NCI-H1436 (cell line): ENCODE results near the gene SMYD3.

ENCODE experiments used
- DNase-seq: peaks from one replicate; lab custom pipeline; 2025; lab: John Stamatoyannopoulos, UW

Gene SMYD3

DNA sequence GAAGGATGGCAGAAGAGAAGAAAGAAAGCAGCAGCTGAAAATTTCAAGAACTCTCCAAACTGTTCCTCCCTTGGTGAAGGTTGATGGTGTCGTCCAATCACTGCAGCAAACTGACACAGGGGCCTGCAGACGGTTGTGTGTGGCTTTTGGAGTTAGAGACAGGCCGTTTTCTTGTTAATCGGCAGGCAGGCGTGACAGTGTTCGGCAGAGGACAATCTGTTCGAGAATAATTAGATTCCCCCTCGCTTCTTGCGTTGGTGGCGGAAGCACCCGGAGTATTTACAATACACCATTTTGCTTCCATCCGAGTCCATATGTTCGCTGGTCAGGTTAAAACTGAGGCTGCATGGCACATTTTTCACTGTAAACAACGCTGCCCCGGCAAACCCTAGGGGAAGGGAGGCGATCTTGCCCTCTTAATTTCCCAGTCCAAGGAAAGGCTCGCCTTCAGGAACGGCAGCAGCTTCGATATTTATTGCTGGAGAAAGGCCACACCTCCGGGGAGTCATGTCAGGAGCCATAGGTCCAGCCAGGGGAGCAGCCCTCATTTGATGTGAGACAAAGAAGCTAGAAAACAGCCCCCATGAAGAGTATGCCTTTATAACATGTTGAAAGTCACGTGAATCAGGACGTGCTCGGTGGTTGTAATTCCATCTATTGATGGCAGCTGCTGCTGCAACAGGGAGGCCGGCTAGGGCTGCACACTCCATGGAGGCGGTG, 360.1 kb downstream of the SMYD3 start:
- no peak for DNase-seq

DNA sequence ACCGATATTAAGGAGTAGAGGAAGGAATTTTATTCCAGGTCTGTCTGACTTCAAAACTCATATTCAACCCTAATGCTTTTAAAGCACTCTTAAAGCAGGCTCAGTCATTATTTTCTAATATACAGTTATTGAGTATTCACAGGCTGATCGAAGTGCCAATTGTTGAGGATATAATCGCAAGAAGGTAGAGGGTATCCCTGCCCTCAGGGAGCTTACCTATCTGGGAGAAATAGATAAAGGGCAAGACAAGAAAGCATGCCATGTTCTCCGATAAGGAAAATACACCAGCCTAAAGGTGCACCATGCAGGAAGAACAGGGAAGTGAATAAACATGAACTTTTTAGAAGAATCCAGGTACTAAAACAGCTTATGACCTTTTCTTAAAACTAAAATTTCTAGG, 361.2 kb downstream of the SMYD3 start:
- DNase-seq = no peak

DNA sequence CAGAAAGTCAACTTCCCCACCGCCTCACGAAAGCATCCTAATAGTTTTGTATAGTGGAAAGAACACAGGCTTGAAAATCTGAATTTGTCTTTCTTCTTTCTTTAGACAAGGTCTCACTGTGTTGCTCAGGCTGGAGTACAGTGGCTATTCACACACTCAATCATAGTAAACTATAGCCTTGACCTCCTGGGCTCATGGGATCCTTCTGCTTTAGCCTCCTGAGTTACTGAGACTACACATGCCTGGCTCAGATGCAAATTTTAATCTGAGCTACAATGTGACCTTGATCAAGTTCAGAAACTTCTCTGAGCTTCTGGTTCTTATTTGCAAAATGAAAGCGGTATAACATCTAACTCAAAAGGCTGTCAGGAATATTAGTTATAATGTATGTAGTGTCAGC, 362.1 kb downstream of the SMYD3 start:
- no peak for DNase-seq

DNA sequence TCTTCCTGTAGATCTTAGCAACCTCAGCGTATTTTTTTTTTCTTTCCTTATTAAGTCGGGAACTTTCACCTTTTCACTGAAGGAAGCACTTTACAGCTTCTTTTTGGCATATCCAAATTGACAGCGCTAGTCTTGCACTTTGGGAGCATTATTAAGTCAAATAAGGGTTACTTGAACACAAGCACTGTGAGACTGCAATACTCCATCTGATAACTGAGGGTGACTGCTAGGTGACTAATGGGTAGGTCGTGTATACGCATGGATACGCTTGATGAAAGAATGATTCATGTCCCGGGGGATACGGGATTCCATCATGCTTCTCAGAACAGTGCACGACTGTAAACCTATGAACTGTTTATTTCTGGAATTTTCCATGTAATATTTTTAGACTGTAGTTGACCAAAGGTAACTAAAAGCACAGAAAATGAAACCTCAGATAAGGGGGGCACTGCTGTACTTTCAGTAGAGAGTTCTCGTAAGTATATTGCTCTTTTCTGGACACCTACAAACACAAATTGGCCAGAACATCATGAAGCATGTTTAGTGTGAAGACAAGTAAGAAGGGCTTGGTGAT, 364.7 kb downstream of the SMYD3 start:
- no peak for DNase-seq

DNA sequence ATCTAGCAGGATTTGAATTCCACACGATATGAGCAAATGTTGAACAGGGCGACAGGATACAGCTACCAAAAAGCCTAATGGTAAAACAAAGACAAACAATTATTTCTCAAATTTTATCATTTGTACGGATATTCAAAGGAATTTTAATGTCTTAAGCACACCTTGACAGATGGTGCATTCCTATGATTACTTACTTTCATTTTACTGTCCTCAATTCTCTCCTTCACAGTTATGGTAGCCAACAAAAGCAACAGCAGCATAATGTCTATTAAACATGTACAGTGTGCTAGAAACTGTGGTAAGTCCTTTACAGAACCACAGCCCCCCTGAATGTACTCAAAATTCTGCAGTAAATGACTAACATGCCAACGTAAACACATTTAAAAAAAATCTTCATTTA, 365.8 kb downstream of the SMYD3 start:
- no peak for DNase-seq

DNA sequence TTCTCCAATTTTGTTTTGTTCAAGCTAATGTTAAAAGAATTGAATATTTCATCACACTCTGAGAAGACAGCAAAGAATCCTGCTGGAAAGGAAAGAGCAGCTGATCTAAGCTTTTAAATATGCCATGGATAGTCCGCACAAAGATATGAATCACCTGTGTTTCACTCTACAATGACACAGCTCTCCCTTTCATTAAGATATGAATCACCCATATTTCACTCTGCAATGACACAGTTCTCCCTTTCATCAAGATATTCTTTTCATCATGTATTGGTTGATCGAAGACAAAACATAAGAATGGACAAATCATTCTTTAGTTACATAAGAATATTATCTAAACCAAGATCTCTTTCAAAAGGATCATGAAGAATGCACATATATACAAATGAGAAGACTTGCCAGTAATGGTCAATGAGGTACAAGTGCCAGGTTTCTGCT, 367.3 kb downstream of the SMYD3 start:
- no peak for DNase-seq

DNA sequence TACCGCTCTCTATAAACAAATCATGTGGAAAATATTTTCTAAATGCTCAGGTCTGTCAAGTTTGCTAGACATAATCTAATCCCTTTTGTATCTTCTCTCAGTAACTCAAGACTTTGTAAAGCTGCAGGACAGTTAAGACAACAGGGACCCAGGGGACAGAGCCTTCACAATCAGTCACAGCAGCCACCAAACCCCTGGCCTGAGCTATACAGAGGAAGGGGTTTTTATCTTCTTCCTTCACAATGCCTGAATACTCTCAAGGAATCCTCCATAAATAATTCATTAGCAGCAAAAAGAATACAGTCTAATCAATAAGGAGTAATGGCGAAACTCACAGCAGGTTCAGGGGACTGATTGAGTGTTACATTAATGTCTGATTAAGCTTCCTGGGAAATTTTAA, 368.3 kb downstream of the SMYD3 start:
- no peak for DNase-seq

DNA sequence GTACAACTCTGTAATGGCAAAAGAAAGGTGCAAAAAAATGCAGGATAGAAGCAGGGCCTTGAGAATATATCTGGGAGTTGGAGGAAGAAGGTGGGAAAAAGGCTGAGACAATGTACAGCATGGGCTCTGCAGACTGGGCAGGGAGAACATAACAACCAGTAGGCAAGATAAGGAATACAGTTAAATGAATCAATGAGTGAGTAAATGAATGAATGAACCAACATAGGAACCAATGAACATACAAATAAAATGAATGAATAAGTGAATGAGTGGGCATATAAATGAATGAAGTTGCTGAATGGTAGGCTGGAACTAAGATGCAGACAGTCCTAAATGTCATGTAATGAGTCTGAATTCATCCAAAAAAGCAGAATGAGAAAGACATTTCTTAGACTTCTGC, 370.6 kb downstream of the SMYD3 start:
- DNase-seq = no peak

DNA sequence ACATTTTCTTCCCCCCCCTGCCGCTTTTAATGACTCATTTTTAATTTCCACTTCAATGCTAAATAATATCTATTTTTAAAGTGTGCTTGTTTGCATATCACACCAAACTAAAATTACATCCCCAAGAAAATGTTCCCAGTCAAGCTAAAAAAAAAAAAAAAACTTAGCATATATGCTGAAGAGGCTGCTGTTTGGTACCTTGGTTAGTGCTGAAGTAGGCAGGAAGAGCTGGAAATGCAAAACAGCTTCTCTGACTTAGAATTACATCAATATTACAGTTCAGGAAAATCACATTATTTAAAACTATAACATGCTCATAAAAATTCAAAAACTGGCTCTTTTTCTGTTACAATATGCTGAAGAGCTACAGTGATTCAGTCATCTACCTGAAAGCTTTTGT, 372.3 kb downstream of the SMYD3 start:
- DNase-seq = no peak

DNA sequence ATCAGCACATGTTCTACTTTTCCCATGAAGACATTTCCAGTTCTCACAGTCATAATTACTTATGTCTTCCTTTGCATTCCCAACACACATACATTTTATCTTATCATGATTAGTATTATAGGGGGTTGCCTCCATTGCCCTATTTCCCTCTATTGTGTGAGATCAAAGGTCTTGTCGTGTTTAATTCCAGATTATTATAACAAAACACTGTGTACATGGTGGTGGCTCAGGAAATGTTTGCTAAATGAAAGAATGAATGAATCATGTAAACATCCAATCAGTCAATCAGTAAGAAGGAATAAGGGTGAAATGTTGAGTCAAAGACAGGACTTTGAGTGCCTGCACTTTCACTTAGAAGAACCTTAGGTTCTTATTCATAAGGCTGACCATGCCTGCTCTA, 376.0 kb downstream of the SMYD3 start:
- DNase-seq = no peak

DNA sequence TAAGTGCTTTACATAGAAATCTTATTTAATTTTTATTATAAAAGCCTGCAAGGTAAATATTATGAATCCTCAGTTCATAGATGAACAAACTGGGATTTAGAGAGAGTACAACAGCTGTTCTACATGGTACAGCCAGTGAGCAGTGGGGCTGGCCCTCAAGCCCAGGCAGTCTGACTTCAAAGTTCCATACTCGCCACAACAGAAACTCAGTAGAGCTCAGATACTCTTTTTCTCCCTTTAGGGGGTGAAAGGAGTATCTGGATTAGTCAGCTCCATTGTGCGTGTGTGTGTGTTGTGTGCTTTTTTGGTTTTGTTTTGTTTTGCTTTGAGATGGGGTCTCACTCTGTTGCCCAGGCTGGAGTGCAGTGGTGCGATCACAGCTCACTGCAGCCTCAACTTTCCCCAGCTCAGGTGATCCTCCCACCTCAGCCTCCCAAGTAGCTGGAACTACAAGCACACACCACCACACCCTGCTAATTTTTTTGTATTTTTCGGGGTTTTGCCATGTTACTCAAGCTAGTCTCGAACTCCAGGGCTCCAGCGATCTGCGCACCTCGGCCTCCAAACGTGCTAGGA, 378.5 kb downstream of the SMYD3 start:
- no peak for DNase-seq

DNA sequence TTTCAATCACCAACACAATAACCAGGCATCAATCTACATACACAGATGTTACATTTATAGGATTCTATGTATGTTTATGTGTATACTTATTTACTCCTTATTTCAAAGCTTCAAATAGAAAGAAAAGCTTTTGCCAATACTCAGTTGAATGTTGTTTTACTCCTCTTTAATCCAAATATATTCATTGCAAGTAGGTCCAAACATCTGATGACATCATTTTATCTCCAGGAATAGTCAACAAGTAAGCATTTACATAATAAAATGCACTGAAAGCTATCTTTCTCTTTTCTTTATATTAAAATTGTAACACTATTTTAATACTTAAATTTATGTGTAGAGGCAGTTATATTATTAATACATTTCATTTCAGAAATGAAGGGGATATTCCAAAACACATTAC, 380.5 kb downstream of the SMYD3 start:
- DNase-seq = no peak

DNA sequence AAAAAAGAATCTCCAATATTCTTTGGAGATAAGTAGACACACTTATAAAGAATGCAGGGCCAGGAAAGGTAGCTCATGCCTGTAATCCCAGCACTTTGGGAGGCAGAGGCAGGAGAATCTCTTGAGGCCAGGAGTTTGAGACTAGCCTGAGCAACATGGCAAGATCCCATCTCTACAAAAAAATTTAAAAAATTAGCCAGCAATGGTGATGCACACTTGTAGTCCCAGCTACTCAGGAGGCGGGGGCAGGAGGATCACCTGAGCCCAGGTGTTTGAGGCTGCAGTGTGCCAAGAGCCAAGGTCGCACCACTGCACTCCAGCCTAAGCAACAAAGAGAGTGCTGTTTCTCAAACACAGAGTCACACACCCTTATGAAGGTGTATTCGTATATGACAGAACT, 385.0 kb downstream of the SMYD3 start:
- no peak for DNase-seq

DNA sequence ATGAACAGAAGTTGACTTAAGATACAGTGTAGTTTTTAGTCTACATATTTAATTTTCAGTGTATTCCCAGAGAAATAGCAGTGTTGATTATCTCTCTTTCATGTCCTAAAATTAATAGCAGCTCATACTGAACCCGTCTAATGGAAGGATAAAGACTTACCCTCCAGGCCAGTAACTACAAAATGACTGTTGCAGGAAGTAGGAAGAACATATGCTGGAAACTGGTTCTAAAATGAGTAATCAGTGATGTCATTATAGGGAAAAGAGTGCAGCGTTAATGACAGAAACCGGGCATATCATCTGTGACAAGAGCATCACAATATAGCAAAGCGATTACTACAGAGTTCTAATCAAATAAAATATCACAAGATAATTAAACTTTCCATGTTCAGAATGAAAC, 385.5 kb downstream of the SMYD3 start:
- DNase-seq = no peak

DNA sequence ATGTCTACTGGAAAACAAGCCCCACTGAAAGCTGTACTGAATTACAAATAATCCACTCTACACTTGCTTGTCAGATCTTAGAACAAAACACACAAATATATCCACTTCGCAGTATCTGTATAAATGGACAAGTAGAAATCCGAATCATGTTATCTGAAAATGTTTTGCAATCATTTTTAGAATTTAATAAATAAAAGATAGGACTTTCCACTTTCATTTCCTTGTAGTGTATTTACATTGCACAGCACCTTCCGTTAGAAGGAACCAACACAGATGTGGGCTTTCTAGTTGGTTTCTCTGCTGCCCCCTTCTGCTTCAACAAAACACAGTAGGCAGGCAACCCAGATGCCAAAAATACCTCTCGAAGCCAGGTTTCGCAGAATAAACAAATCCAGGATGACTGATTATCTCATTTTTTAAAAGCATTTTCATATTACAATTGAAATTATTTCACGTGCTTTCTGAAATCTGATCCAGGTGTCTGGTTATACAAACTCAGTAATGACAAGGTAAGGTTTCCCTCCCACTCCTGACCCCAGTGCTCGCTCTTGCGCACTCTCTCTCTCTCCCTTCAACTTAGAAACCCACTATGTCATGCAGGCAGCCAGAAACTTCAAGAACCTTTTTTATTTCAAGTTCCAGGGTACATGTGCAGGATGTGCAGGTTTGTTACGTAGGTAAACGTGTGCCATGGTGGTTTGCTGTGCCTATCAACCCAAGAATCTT, 389.9 kb downstream of the SMYD3 start:
- DNase-seq = peak; percentile 60

DNA sequence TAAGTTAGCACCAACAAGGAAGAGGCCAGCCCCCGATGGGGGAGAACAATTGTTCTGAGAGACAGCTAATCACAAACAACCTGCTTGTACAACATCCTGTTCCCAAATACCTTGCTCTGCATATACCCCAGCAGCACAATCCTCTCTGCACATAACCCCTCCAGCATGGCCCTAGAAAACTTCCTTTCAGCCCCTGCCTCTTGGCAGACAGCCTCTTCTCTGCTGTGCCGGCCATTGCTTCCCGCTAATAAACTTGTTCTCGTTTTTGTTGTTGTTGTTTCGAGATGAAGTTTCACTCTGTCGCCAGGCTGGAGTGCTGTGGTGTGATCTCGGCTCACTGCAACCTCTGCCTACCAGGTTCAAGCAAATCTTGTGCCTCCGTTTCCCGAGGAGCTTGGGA, 392.7 kb downstream of the SMYD3 start:
- DNase-seq = no peak

DNA sequence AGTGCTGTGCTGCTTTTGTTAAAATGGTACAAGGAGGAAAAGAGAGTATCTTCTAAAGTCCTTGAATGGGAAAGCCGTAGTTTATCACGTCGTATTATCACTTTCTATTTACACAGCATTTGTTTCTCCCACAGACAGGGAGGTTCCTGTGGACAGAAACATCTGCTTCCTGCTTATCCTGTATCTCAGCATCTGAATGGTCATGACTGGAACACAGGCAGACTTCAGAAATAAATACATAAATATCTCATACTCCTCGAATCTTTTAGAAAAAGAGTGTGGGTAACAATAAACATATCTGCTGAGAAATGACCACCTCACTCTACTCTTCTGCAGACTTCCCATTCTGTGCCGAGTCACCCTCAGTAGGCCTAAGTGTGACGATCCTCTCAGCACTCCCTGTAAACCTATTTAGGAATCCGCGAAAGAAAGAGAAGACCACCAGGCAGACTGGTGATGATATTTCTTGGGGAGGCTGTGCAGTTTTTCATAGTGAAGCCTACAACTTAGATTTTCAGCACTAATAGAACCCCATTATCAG, 393.5 kb downstream of the SMYD3 start:
- DNase-seq = no peak

DNA sequence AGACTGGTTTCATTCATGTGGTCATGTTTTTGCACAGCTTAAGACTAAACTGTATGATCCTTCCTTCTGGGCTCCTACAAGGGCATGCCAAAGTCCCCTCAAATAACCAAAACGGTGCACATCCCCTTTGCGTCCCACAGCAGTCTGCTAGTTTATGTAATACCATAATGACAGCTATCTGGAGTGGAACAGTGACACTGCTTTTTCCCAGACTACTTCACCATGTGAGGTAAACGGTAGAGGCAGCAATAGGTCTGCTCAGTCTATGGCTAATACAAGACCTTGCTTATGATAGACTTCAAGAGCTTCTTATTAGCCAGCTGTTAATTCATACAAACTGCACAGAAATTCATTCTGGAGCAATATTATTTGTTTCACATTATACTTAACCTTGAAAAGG, 395.5 kb downstream of the SMYD3 start:
- DNase-seq = no peak

DNA sequence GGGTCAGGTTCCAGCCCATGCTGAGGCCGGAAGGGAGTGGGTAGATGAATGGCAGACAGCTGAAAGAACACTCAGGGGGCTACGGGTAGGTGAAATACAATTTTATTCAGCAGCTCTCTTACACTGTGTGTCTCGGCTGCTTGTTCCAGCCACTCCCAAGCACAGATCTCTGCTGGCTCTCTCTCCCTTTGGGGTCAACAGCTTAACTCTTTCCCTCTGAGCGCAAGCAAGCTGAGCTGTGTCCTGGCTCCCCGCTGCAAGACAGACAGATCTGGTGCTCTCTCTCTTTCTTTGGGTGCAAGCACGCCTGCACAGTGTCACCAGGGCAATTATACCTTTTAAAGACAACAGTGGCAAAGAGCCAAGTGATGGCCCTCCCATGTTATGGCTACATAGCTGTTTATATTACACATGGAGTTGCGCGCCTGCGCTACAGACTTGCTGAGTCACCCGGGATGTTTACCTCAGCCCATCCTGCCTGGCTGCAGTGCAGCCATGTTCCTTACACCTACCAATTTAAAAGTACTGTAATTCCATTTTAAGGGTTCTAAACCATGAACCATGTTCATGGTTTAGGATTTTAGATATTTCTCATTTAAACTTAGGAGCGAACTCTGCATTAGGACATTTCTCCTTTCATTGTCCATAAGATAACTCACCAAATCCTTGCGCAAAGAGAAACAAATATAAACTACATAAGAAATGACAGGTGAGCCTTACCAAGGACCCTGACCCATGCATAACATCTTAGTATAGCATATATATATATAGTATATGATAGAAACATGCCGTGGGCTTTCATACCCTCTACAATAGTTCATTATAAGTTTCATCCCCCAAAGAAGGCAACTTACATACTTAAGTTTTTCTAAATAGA, 396.5 kb downstream of the SMYD3 start:
- DNase-seq = no peak

DNA sequence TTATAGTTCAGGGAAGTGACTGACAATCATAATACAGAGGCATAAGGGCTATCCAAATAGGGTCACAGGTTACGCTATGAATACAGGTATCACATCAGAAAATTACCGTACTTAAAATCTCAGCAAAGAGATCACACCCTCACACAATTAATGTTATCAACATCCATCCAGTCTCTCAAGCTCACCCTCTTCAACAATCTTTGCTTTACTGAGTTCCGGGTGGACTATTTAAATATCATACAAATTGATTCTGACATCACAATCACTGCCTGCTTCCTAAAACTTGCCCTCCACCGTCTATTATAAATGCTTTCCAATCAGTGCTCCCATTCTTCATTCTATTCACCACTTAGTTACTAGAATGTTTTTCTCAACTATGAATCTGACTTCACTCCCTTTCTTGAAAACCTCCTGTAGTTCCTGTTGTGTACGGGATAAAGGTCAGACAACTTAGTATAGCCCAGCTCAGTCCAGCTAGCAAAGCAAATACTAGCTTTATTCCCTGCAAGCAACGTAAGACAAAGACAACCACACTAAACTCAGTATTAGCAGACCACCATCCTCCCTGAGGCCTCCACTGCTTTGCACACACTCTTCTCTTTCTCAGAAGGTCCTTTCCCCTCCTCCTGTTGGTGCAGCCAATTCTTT, 398.7 kb downstream of the SMYD3 start:
- no peak for DNase-seq

DNA sequence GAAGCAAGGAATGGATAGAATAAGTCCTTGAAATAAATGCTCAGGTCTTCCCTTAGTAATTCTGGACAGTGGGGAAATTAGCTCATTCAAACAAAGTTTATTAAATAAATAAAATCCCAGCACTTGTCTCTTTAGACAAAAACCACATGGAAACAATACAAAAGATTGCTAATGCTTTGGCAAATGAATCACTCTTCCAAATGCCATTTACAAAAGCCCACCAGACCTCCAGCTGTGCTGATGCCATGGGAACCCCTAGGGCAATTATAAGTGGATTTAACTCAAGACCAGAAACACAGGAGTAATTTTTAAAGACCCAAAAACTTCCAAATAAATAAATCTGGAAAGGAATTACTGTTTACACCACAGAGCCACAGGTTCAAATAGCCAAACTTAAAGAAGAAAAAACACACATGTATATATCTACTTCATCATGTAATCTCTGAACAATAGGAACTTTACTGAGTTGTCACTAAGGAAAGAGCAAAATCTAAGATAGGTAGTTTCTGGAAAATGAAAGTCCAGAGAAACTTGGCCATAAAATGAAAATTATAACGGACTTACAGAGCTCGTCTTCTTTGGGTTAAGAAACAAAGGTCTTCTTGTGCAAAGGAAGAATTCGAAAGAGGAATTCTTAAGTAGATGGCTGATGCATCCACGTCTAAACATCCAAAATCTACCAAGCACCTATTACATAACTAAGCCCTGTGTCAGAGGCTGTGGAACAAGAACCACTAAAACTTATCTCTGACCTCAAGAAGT, 399.4 kb downstream of the SMYD3 start:
- no peak for DNase-seq
